ENCODE data around the gene ALX1. TPM values are rescaled to one million over a fixed set of nuclear protein-coding genes. Genes with fewer than 3 reads are reported as not detected.

The ALX1 gene
- total and polyA plus RNA-seq, 4 donors = not detected

- Histone ChIP-seq H3K9me3 (ENCODE audit: control insufficient read depth in 4 of 4, low read length in 3 of 4) (no peaks in the 10 kb centered on the region), H3K9ac (ENCODE audit: low read depth in 1 of 2, low read length in 2 of 2) (no peak overlapping the region), H3K4me1 (ENCODE audit: control insufficient read depth in 4 of 4, insufficient read depth in 4 of 4, low read length in 3 of 4) (no peaks in the 10 kb centered on the region), H3K4me3 (ENCODE audit: low read depth in 1 of 3, low read length in 3 of 3) (no peak overlapping the region), H3K36me3 (ENCODE audit: control insufficient read depth in 4 of 4, insufficient read depth in 3 of 4, low read depth in 1 of 4, low read length in 3 of 4) (no peaks in the 10 kb centered on the region), H3K27me3 (ENCODE audit: control insufficient read depth in 4 of 4, insufficient read depth in 4 of 4, low read length in 3 of 4) (no peaks in the 10 kb centered on the region), H3K27ac (ENCODE audit: low read depth in 1 of 2, low read length in 2 of 2) (no peak overlapping the region)
- TF ChIP-seq HNF4A (conservative IDR thresholded peaks at IDR 0.05) (no peak), RXRA (IDR thresholded peaks at IDR 0.05) (no peak), YY1 (IDR thresholded peaks at IDR 0.05) (no peak), EGR1 (IDR thresholded peaks at IDR 0.05; ENCODE audit: low read depth in 2 of 2) (no peak), HNF4G (IDR thresholded peaks at IDR 0.05) (no peak), TAF1 (conservative IDR thresholded peaks at IDR 0.05) (no peak), RAD21 (IDR thresholded peaks at IDR 0.05) (no peak), ATF3 (IDR thresholded peaks at IDR 0.05) (no peak), FOXA1 (IDR thresholded peaks at IDR 0.05) (no peak), FOXA2 (IDR thresholded peaks at IDR 0.05) (no peak), GABPA (IDR thresholded peaks at IDR 0.05 in 1 of 2, conservative IDR thresholded peaks at IDR 0.05 in 1 of 2) (no peak), ZBTB33 (IDR thresholded peaks at IDR 0.05) (no peak), SP1 (IDR thresholded peaks at IDR 0.05) (no peak)
- TF ChIP-seq, protein P1, sequence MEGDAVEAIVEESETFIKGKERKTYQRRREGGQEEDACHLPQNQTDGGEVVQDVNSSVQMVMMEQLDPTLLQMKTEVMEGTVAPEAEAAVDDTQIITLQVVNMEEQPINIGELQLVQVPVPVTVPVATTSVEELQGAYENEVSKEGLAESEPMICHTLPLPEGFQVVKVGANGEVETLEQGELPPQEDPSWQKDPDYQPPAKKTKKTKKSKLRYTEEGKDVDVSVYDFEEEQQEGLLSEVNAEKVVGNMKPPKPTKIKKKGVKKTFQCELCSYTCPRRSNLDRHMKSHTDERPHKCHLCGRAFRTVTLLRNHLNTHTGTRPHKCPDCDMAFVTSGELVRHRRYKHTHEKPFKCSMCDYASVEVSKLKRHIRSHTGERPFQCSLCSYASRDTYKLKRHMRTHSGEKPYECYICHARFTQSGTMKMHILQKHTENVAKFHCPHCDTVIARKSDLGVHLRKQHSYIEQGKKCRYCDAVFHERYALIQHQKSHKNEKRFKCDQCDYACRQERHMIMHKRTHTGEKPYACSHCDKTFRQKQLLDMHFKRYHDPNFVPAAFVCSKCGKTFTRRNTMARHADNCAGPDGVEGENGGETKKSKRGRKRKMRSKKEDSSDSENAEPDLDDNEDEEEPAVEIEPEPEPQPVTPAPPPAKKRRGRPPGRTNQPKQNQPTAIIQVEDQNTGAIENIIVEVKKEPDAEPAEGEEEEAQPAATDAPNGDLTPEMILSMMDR (IDR thresholded peaks at IDR 0.05; ENCODE audit: low read depth, low read length, missing input control) = no peak
- TF ChIP-seq, protein P2, sequence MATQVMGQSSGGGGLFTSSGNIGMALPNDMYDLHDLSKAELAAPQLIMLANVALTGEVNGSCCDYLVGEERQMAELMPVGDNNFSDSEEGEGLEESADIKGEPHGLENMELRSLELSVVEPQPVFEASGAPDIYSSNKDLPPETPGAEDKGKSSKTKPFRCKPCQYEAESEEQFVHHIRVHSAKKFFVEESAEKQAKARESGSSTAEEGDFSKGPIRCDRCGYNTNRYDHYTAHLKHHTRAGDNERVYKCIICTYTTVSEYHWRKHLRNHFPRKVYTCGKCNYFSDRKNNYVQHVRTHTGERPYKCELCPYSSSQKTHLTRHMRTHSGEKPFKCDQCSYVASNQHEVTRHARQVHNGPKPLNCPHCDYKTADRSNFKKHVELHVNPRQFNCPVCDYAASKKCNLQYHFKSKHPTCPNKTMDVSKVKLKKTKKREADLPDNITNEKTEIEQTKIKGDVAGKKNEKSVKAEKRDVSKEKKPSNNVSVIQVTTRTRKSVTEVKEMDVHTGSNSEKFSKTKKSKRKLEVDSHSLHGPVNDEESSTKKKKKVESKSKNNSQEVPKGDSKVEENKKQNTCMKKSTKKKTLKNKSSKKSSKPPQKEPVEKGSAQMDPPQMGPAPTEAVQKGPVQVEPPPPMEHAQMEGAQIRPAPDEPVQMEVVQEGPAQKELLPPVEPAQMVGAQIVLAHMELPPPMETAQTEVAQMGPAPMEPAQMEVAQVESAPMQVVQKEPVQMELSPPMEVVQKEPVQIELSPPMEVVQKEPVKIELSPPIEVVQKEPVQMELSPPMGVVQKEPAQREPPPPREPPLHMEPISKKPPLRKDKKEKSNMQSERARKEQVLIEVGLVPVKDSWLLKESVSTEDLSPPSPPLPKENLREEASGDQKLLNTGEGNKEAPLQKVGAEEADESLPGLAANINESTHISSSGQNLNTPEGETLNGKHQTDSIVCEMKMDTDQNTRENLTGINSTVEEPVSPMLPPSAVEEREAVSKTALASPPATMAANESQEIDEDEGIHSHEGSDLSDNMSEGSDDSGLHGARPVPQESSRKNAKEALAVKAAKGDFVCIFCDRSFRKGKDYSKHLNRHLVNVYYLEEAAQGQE (IDR thresholded peaks at IDR 0.05) = no peak
- TF ChIP-seq, protein P3, sequence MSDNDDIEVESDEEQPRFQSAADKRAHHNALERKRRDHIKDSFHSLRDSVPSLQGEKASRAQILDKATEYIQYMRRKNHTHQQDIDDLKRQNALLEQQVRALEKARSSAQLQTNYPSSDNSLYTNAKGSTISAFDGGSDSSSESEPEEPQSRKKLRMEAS (IDR thresholded peaks at IDR 0.05) = no peak
- DNase-seq (ENCODE audit: low spot score) = no peak
- 39% methylated on average over 2 of the region's 2 CpGs for WGBS
Measured at GRCh38 chr12:85329913-85330312, 49.9 kb downstream of the ALX1 start.

GRCh38 chr12:85348779-85349178 lies 68.8 kb downstream of the ALX1 start:
- H3K4me3 ChIP-seq (ENCODE audit: low read depth in 1 of 3, low read length in 3 of 3) = no peak overlapping the region
- no peaks in the 10 kb centered on the region for H3K9me3 ChIP-seq (ENCODE audit: control insufficient read depth in 4 of 4, low read length in 3 of 4)
- WGBS = 58% methylated on average over 1 of the region's 1 CpG
- H3K36me3 ChIP-seq (ENCODE audit: control insufficient read depth in 4 of 4, insufficient read depth in 3 of 4, low read depth in 1 of 4, low read length in 3 of 4) = no peaks in the 10 kb centered on the region
- H3K27ac ChIP-seq (ENCODE audit: low read depth in 1 of 2, low read length in 2 of 2) = no peak overlapping the region
- H3K9ac ChIP-seq (ENCODE audit: low read depth in 1 of 2, low read length in 2 of 2) = no peak overlapping the region
- peaks cover 0 to under 1% (median 0%) of the 10 kb centered on the region in 4 donors for H3K27me3 ChIP-seq (ENCODE audit: control insufficient read depth in 4 of 4, insufficient read depth in 4 of 4, low read length in 3 of 4)
- H3K4me1 ChIP-seq (ENCODE audit: control insufficient read depth in 4 of 4, insufficient read depth in 4 of 4, low read length in 3 of 4) = no peaks in the 10 kb centered on the region
- DNase-seq (ENCODE audit: low spot score) = no peak
- TF ChIP-seq GABPA (IDR thresholded peaks at IDR 0.05 in 1 of 2, conservative IDR thresholded peaks at IDR 0.05 in 1 of 2) (no peak), HNF4G (IDR thresholded peaks at IDR 0.05) (no peak), RXRA (IDR thresholded peaks at IDR 0.05) (no peak), TAF1 (conservative IDR thresholded peaks at IDR 0.05) (no peak), FOXA2 (IDR thresholded peaks at IDR 0.05) (no peak), ZBTB33 (IDR thresholded peaks at IDR 0.05) (no peak), SP1 (IDR thresholded peaks at IDR 0.05) (no peak)
- TF ChIP-seq, protein P2 (IDR thresholded peaks at IDR 0.05) = no peak
- TF ChIP-seq, protein P3 (IDR thresholded peaks at IDR 0.05) = no peak
